Loucy (cell line): ENCODE data around the gene SEC31B.

Experiments used
- H2AFZ ChIP-seq: fragments of 200-600 bp; sonication (generic); 2 replicates; pipeline ENCODE4 v1.6.0; 2016; ENCODE audit warnings: antibody characterized with exemption, mild to moderate bottlenecking, low read length, moderate library complexity
- H3F3A ChIP-seq: fragments of 200-600 bp; 2 replicates; pipeline ENCODE4 v1.6.0; 2016; ENCODE audit warnings: antibody characterized with exemption, low read depth, mild to moderate bottlenecking
- H3K27me3 ChIP-seq: fragments of 200-600 bp; sonication (generic); 2 replicates; pipeline ENCODE4 v1.6.1; 2014; ENCODE audit warnings: low read length, mild to moderate bottlenecking; ENCODE audit not compliant: insufficient read depth, poor library complexity, severe bottlenecking
- H3K36me3 ChIP-seq: fragments of 200-600 bp; sonication (generic); 2 replicates; pipeline ENCODE4 v1.6.1; 2016; ENCODE audit warnings: low read length; ENCODE audit not compliant: insufficient read depth
- H3K4me1 ChIP-seq: fragments of 200-600 bp; sonication (generic); 2 replicates; pipeline ENCODE4 v1.5.1; 2014; ENCODE audit warnings: low read length, mild to moderate bottlenecking; ENCODE audit not compliant: insufficient read depth, poor library complexity, severe bottlenecking
- H3K4me2 ChIP-seq: fragments of 200-600 bp; sonication (generic); 2 replicates; pipeline ENCODE4 v1.6.0; 2014; ENCODE audit warnings: antibody characterized with exemption, low read length, low read depth, mild to moderate bottlenecking; ENCODE audit not compliant: poor library complexity, severe bottlenecking
- H3K4me3 ChIP-seq: fragments of 200-600 bp; sonication (generic); 2 replicates; pipeline ENCODE4 v1.5.1; 2014; ENCODE audit warnings: low read length, mild to moderate bottlenecking, mixed read lengths; ENCODE audit not compliant: poor library complexity, severe bottlenecking
- H3K79me2 ChIP-seq: fragments of 200-600 bp; sonication (generic); 2 replicates; pipeline ENCODE4 v1.6.1; 2014; ENCODE audit warnings: low read length; ENCODE audit not compliant: insufficient read depth
- H3K9ac ChIP-seq: fragments of 200-600 bp; sonication (generic); 2 replicates; pipeline ENCODE4 v1.6.0; 2014; ENCODE audit warnings: mild to moderate bottlenecking, low read depth, low read length, moderate library complexity; ENCODE audit not compliant: poor library complexity, severe bottlenecking
- H3K9me2 ChIP-seq: fragments of 200-600 bp; sonication (generic); replicated peaks from 2 replicates; pipeline ENCODE4 v1.6.1; 2016; ENCODE audit warnings: low read depth, low read length, mixed read lengths
- H3K9me3 ChIP-seq: fragments of 200-600 bp; sonication (generic); 2 replicates; pipeline ENCODE4 v1.6.1; 2014; ENCODE audit warnings: mild to moderate bottlenecking, antibody characterized with exemption, low read length, low read depth; ENCODE audit not compliant: insufficient read depth
- H4K20me1 ChIP-seq: fragments of 200-600 bp; sonication (generic); 2 replicates; pipeline ENCODE4 v1.6.0; 2014; ENCODE audit warnings: antibody characterized with exemption, low read length, mild to moderate bottlenecking; ENCODE audit not compliant: insufficient read depth, poor library complexity, severe bottlenecking
- EZH2phosphoT487 ChIP-seq: fragments of 200-600 bp; IDR thresholded peaks from 2 replicates; pipeline ENCODE4 v1.6.1; 2018; ENCODE audit warnings: antibody characterized with exemption, mild to moderate bottlenecking, moderate library complexity, borderline replicate concordance
- TF ChIP-seq, protein P1 (sequence below): fragments of 200-600 bp; sonication (generic); conservative IDR thresholded peaks from 2 replicates; pipeline ENCODE4 v1.5.1; 2014; ENCODE audit warnings: mild to moderate bottlenecking, antibody characterized with exemption, low read length

Gene SEC31B

DNA sequence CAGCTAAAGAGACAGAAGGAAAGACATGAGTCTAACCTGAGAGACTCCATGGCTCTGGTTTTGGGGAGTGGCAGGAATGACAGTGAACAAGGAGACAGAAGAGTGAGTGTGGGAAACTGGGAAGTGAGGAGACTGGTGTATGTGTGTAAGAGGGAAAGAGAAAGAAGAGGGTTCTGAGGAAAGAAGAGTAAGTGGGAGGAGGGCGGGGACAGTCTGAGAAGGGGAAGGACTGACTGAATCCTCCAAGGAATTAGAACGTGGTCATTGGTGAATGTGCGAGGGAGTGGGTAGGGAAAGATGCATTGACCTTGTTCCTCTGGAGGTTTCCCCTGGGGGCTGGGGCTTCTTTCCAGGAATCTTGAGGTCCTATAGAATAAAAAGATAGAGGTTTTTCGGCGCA lies 30.3 kb downstream of the SEC31B start:
- H3K9me3 ChIP-seq, result no peaks in the 10 kb centered on the region
- no peaks in the 10 kb centered on the region for H3K79me2 ChIP-seq
- no peaks in the 10 kb centered on the region for H3K9me2 ChIP-seq
- no peaks in the 10 kb centered on the region for H3K27me3 ChIP-seq
- no peak overlapping the region for H3K9ac ChIP-seq
- no peaks in the 10 kb centered on the region for H4K20me1 ChIP-seq
- peaks cover 55% of the 10 kb centered on the region; the same call in 1 of the 2 replicates for H3K36me3 ChIP-seq
- TF ChIP-seq, protein P1, sequence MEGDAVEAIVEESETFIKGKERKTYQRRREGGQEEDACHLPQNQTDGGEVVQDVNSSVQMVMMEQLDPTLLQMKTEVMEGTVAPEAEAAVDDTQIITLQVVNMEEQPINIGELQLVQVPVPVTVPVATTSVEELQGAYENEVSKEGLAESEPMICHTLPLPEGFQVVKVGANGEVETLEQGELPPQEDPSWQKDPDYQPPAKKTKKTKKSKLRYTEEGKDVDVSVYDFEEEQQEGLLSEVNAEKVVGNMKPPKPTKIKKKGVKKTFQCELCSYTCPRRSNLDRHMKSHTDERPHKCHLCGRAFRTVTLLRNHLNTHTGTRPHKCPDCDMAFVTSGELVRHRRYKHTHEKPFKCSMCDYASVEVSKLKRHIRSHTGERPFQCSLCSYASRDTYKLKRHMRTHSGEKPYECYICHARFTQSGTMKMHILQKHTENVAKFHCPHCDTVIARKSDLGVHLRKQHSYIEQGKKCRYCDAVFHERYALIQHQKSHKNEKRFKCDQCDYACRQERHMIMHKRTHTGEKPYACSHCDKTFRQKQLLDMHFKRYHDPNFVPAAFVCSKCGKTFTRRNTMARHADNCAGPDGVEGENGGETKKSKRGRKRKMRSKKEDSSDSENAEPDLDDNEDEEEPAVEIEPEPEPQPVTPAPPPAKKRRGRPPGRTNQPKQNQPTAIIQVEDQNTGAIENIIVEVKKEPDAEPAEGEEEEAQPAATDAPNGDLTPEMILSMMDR, result no peak
- H3K4me2 ChIP-seq, result no peak overlapping the region
- no peaks in the 10 kb centered on the region for H3F3A ChIP-seq
- no peak overlapping the region for H2AFZ ChIP-seq
- no peak overlapping the region for H3K4me3 ChIP-seq
- no peaks in the 10 kb centered on the region for H3K4me1 ChIP-seq

DNA sequence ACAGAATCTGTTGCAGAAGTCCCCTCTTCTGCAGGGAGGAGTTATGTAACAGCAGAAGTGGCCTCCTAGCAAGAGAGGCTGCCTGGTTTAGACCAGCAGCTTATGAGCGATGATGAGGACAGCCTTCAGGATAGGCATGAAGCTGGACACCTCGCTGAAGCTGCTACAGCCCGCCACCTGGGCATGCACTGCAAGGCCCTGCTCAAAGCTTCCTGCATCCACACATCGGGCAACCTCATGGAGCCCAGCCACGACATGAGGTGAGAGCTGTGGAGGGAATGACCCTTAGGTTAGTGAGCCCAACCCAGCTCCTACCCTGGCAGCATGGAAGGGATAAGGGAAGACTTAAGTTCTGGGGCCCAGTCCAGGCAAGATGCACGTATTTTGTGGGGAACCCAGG lies 32.1 kb downstream of the SEC31B start:
- H3K9me3 ChIP-seq, result no peaks in the 10 kb centered on the region
- no peak overlapping the region for H3K9ac ChIP-seq
- H3K27me3 ChIP-seq, result no peaks in the 10 kb centered on the region
- H3K9me2 ChIP-seq, result no peaks in the 10 kb centered on the region
- TF ChIP-seq, protein P1, result no peak
- TF ChIP-seq EZH2phosphoT487, result no peak
- H3K4me2 ChIP-seq, result no peak overlapping the region
- H3K36me3 ChIP-seq, result peaks cover 50% of the 10 kb centered on the region; the same call in 1 of the 2 replicates
- no peaks in the 10 kb centered on the region for H4K20me1 ChIP-seq
- H3F3A ChIP-seq, result no peaks in the 10 kb centered on the region
- H3K79me2 ChIP-seq, result no peaks in the 10 kb centered on the region
- peaks cover 14% of the 10 kb centered on the region for H3K4me1 ChIP-seq
- H3K4me3 ChIP-seq, result no peak overlapping the region
- H2AFZ ChIP-seq, result no peak overlapping the region

DNA sequence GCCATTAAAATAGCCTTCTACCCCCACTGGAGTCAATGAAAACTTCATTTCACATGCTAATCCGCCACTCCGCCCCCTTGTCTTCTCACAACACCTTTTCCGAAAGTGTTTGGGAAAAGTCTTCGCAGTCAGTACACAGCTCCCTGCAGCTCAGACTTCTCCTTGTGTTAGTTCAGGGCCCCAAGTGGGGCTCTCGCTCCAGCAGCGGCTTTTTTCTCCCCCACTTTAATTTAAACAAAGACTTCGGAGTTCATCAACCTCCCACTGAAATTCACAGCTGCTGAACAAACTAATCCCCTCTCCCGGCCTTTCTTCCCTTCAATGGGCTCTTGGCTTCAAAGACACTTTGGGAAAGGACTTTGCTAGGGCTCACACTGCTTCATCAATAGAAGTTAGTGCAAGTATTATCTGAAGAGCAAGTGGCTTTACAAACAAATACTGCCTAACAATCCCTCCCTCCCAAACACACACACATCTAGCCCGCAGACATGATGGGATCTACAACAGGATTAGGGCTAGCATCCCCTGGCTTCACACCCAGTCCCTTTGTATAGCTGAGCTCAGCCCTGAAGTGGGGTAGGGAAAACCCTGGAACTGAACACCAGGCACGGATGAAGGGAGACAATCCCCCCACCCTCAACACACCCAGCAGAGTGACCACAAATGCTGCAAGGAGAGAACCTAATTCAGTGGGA lies 33.7 kb downstream of the SEC31B start:
- Histone ChIP-seq H3K36me3 (peaks cover 47% of the 10 kb centered on the region; the same call in 1 of the 2 replicates), H3K9me3 (no peaks in the 10 kb centered on the region), H3K27me3 (no peaks in the 10 kb centered on the region), H3K4me3 (no peak overlapping the region), H4K20me1 (no peaks in the 10 kb centered on the region), H2AFZ (no peak overlapping the region), H3K9ac (no peak overlapping the region), H3K79me2 (no peaks in the 10 kb centered on the region), H3K4me1 (peaks cover 22% of the 10 kb centered on the region), H3K4me2 (no peak overlapping the region), H3K9me2 (no peaks in the 10 kb centered on the region), H3F3A (no peaks in the 10 kb centered on the region)
- no peak for TF ChIP-seq EZH2phosphoT487
- TF ChIP-seq, protein P1, result no peak
